HCT116 (cell line): ENCODE results near the gene KNSTRN.

Experiments used
- ATF3 ChIP-seq: IDR thresholded peaks from 2 replicates; pipeline ENCODE4 v1.6.1; 2012
- CTCF ChIP-seq, 3 experiments: fragments of 200-600 bp in 1 of 3; sonication (generic) in 1 of 3; IDR thresholded peaks in 2 of 3; conservative IDR thresholded peaks in 1 of 3; 2 replicates each; pipeline ENCODE4 v1.5.1; 2012 to 2017; ENCODE audit warnings: low read depth in 2 of 3, low read length in 2 of 3, antibody characterized with exemption in 1 of 3, borderline replicate concordance in 1 of 3, control low read depth in 1 of 3, mild to moderate bottlenecking in 1 of 3, mixed read lengths in 1 of 3, mixed run types in 1 of 3, moderate library complexity in 1 of 3; ENCODE audit not compliant: insufficient read depth in 1 of 3
- EZH2 ChIP-seq: fragments of 200-600 bp; sonication (generic); IDR thresholded peaks from 2 replicates; pipeline ENCODE4 v1.6.1; 2017; ENCODE audit warnings: antibody characterized with exemption, mixed run types
- EZH2phosphoT487 ChIP-seq: fragments of 200-600 bp; IDR thresholded peaks from 2 replicates; pipeline ENCODE4 v1.6.1; 2018; ENCODE audit warnings: antibody characterized with exemption, borderline replicate concordance
- FOSL1 ChIP-seq: IDR thresholded peaks from 2 replicates; pipeline ENCODE4 v1.6.1; 2012; ENCODE audit warnings: low read depth
- POLR2A ChIP-seq: IDR thresholded peaks from 2 replicates; pipeline ENCODE4 v1.7.0; 2011; ENCODE audit warnings: borderline replicate concordance; ENCODE audit not compliant: insufficient read depth, insufficient read length; ENCODE audit errors: extremely low read depth
- POLR2AphosphoS5 ChIP-seq: IDR thresholded peaks from 2 replicates; pipeline ENCODE4 v1.6.1; 2011; ENCODE audit warnings: mild to moderate bottlenecking, low read depth, low read length, moderate library complexity
- RAD21 ChIP-seq: IDR thresholded peaks from 2 replicates; pipeline ENCODE4 v1.6.1; 2012; ENCODE audit warnings: low read depth, mild to moderate bottlenecking
- SIN3A ChIP-seq: IDR thresholded peaks from 2 replicates; pipeline ENCODE4 v1.6.1; 2012; ENCODE audit warnings: low read depth
- SP1 ChIP-seq: IDR thresholded peaks from 2 replicates; pipeline ENCODE4 v1.6.1; 2012; ENCODE audit warnings: low read depth
- TCF7L2 ChIP-seq: IDR thresholded peaks from 2 replicates; pipeline ENCODE4 v1.7.0; 2011; ENCODE audit warnings: borderline replicate concordance, inconsistent platforms; ENCODE audit not compliant: insufficient read depth, insufficient read length; ENCODE audit errors: extremely low read depth
- ZBTB33 ChIP-seq: IDR thresholded peaks from 2 replicates; pipeline ENCODE4 v1.6.1; 2011; ENCODE audit warnings: mild to moderate bottlenecking, low read length, moderate library complexity; ENCODE audit not compliant: insufficient replicate concordance; ENCODE audit errors: extremely low read depth
- ZNF274 ChIP-seq: fragments of 200-500 bp; sonication (Bioruptor generic); IDR thresholded peaks from 2 replicates; pipeline ENCODE4 v1.6.1; 2014; ENCODE audit warnings: mild to moderate bottlenecking, low read depth, low read length, inconsistent platforms
- TF ChIP-seq, protein P1 (sequence below): IDR thresholded peaks from 2 replicates; pipeline ENCODE4 v1.6.1; 2012

GRCh38 chr15:40345867-40346578 is 36.5 kb upstream of the KNSTRN start:
- TF ChIP-seq FOSL1 (no peak), POLR2AphosphoS5 (no peak), CTCF (IDR thresholded peaks at IDR 0.05 in 2 of 3, conservative IDR thresholded peaks at IDR 0.05 in 1 of 3; ENCODE audit: borderline replicate concordance in 1 of 3, insufficient read depth in 1 of 3, low read depth in 2 of 3, low read length in 2 of 3) (no peak), EZH2 (no peak), RAD21 (no peak), ZBTB33 (no peak), SP1 (no peak), EZH2phosphoT487 (no peak), SIN3A (no peak), POLR2A (no peak), ZNF274 (no peak), ATF3 (no peak), TCF7L2 (no peak)
- TF ChIP-seq, protein P1, sequence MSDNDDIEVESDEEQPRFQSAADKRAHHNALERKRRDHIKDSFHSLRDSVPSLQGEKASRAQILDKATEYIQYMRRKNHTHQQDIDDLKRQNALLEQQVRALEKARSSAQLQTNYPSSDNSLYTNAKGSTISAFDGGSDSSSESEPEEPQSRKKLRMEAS: no peak
